Keratinocyte (primary cell): Measurements from ENCODE around the gene TBXAS1.

Source experiments
- EZH2 ChIP-seq: IDR thresholded peaks from one replicate; pipeline ENCODE4 v1.6.1; 2012; ENCODE audit warnings: inconsistent platforms, mild to moderate bottlenecking, low read length, moderate library complexity
- TF ChIP-seq, protein P1 (sequence below), 3 experiments: IDR thresholded peaks in 1 of 3; conservative IDR thresholded peaks in 1 of 3; optimal IDR thresholded peaks in 1 of 3; 2 replicates in 2 of 3; 3 replicates in 1 of 3; pipeline versions ENCODE3 to v1.5.1; 2011; ENCODE audit warnings: low read length in 3 of 3, mild to moderate bottlenecking in 3 of 3, moderate library complexity in 2 of 3, control low read depth in 1 of 3, inconsistent platforms in 1 of 3; ENCODE audit not compliant: insufficient read depth in 2 of 3; ENCODE audit errors: extremely low read depth in 1 of 3

DNA sequence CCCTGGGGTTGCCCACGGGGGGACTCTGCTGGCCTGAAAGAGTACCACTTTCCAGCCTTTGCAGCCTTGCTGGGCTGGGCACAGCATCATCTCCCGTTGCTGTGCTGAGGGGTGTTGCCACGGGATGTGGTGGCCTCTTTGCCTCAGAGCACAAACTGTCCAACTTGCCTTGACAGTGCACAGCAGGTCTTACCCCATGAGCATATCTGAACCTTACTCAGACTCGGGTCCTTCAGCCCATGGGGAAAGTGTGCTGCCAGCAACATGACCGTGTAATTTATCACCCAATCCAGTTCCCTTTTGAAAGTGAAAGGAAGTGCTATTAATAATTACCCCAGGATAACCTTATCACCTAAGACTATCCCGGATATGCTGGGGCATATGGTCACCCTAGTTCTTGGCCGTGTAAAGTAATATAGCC, 46.8 kb downstream of the TBXAS1 start:
- TF ChIP-seq, protein P1, sequence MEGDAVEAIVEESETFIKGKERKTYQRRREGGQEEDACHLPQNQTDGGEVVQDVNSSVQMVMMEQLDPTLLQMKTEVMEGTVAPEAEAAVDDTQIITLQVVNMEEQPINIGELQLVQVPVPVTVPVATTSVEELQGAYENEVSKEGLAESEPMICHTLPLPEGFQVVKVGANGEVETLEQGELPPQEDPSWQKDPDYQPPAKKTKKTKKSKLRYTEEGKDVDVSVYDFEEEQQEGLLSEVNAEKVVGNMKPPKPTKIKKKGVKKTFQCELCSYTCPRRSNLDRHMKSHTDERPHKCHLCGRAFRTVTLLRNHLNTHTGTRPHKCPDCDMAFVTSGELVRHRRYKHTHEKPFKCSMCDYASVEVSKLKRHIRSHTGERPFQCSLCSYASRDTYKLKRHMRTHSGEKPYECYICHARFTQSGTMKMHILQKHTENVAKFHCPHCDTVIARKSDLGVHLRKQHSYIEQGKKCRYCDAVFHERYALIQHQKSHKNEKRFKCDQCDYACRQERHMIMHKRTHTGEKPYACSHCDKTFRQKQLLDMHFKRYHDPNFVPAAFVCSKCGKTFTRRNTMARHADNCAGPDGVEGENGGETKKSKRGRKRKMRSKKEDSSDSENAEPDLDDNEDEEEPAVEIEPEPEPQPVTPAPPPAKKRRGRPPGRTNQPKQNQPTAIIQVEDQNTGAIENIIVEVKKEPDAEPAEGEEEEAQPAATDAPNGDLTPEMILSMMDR (optimal IDR thresholded peaks at IDR 0.05 in 1 of 3, IDR thresholded peaks at IDR 0.05 in 1 of 3, conservative IDR thresholded peaks at IDR 0.05 in 1 of 3; ENCODE audit: extremely low read depth in 1 of 3, insufficient read depth in 2 of 3, low read length in 3 of 3) = no peak
- no peak for TF ChIP-seq EZH2
